ENCODE results near the gene ANKRD65.
"Not testable (repeated sequence)": the region's sequence is repeated elsewhere in the genome, so short reads cannot be mapped to it uniquely, and the experiment has no call there.

ANKRD65 gene

GRCh38 chr1:1430114-1430982, 9.3 kb upstream of the ANKRD65 start:
- H3K4ac ChIP-seq (ENCODE audit: low read depth in 1 of 2, low read length in 2 of 2), result peak overlapping the region; percentile 51 to 92
- WGBS, result 38% methylated on average over 30 of the region's 35 CpGs
- no peak overlapping the region for H3K14ac ChIP-seq (ENCODE audit: low read length in 2 of 2)
- H3K27me3 ChIP-seq (ENCODE audit: control insufficient read depth in 1 of 2, insufficient read depth in 1 of 2, low read length in 2 of 2), result peaks cover 0 to 10% of the 10 kb centered on the region in 2 experiments
- no peaks in the 10 kb centered on the region for H3K9me3 ChIP-seq (ENCODE audit: control insufficient read depth, low read length)
- H2BK5ac ChIP-seq (ENCODE audit: low read depth, low read length, poor library complexity, severe bottlenecking), result peak overlapping the region; percentile 53
- peak overlapping the region; percentile 44 to 80 for H3K18ac ChIP-seq (ENCODE audit: low read depth in 1 of 2, low read length in 2 of 2)
- H2BK12ac ChIP-seq (ENCODE audit: low read length in 2 of 2), result peak overlapping the region; percentile 38 to 69
- peak overlapping the region; percentile 43 for H3K27ac ChIP-seq (ENCODE audit: low read length, poor library complexity, severe bottlenecking)
- no peak overlapping the region for H2AFZ ChIP-seq (ENCODE audit: low read depth, low read length)
- no peaks in the 10 kb centered on the region for H3K79me1 ChIP-seq (replicated peaks; ENCODE audit: low read length, poor library complexity, severe bottlenecking)
- peak overlapping the region; percentile 36 for H3K4me2 ChIP-seq (ENCODE audit: low read length, poor library complexity, severe bottlenecking)
- DNase-seq, result peak; percentile 69
- H2BK120ac ChIP-seq (ENCODE audit: low read depth, low read length), result peak overlapping the region; percentile 87
- no peak overlapping the region for H2BK15ac ChIP-seq (ENCODE audit: low read depth, poor library complexity, severe bottlenecking)
- peak overlapping the region; percentile 86 for H2AK5ac ChIP-seq (ENCODE audit: low read length, severe bottlenecking)
- H3K4me1 ChIP-seq (ENCODE audit: control insufficient read depth, insufficient read depth, low read depth, low read length), result peaks cover 59% of the 10 kb centered on the region
- H3K23ac ChIP-seq (ENCODE audit: low read length in 2 of 2), result no peak overlapping the region
- H4K91ac ChIP-seq (ENCODE audit: low read length), result peak overlapping the region; percentile 87
- H4K8ac ChIP-seq (ENCODE audit: low read length), result peak overlapping the region; percentile 89
- H3K36me3 ChIP-seq (ENCODE audit: control insufficient read depth in 1 of 2, insufficient read depth in 2 of 2, low read depth in 1 of 2, low read length in 2 of 2), result peaks cover 0 to 2% of the 10 kb centered on the region in 2 experiments
- H3K9ac ChIP-seq (ENCODE audit: low read length), result peak overlapping the region; percentile 61
- H3K4me3 ChIP-seq (ENCODE audit: insufficient read depth in 1 of 2, low read depth in 1 of 2, low read length in 2 of 2), result peak overlapping the region in 1 of 2 experiments; percentile 4

DNA sequence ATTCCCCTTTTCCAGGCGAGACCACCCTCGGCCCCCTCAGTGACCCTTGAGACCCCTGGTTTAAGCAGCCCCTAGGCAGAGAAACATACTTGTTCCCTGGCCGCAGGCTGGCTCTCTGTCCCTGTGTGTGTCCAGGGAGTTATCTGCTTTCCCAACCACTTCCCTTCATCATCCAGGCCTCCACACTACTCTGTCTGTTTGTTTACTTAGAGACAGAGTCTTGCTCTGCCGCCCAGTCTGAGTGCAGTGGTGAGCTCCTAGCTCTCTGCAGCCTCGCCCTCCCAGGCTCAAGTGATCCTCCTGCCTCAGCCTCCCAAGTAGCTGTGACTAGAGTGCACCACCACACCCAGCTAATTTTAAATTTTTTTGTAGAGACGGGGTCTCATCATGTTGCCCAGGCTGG, 8.6 kb upstream of the ANKRD65 start:
- Histone ChIP-seq H3K4ac (ENCODE audit: low read depth in 1 of 2, low read length in 2 of 2) (no peak overlapping the region), H3K79me1 (replicated peaks; ENCODE audit: low read length, poor library complexity, severe bottlenecking) (no peaks in the 10 kb centered on the region), H3K18ac (ENCODE audit: low read depth in 1 of 2, low read length in 2 of 2) (no peak overlapping the region), H2BK15ac (ENCODE audit: low read depth, poor library complexity, severe bottlenecking) (no peak overlapping the region), H3K23ac (ENCODE audit: low read length in 2 of 2) (no peak overlapping the region), H3K4me1 (ENCODE audit: control insufficient read depth, insufficient read depth, low read depth, low read length) (peaks cover 52% of the 10 kb centered on the region), H3K27me3 (ENCODE audit: control insufficient read depth in 1 of 2, insufficient read depth in 1 of 2, low read length in 2 of 2) (peaks cover 0 to 5% of the 10 kb centered on the region in 2 experiments), H4K8ac (ENCODE audit: low read length) (peak overlapping the region; percentile 15), H3K14ac (ENCODE audit: low read length in 2 of 2) (no peak overlapping the region), H2AFZ (ENCODE audit: low read depth, low read length) (no peak overlapping the region), H3K4me3 (ENCODE audit: insufficient read depth in 1 of 2, low read depth in 1 of 2, low read length in 2 of 2) (no peak overlapping the region), H3K4me2 (ENCODE audit: low read length, poor library complexity, severe bottlenecking) (no peak overlapping the region), H2BK5ac (ENCODE audit: low read depth, low read length, poor library complexity, severe bottlenecking) (no peak overlapping the region), H4K91ac (ENCODE audit: low read length) (no peak overlapping the region), H3K36me3 (ENCODE audit: control insufficient read depth in 1 of 2, insufficient read depth in 2 of 2, low read depth in 1 of 2, low read length in 2 of 2) (no peaks in the 10 kb centered on the region), H3K9me3 (ENCODE audit: control insufficient read depth, low read length) (no peaks in the 10 kb centered on the region), H2BK120ac (ENCODE audit: low read depth, low read length) (no peak overlapping the region), H2BK12ac (ENCODE audit: low read length in 2 of 2) (no peak overlapping the region), H3K27ac (ENCODE audit: low read length, poor library complexity, severe bottlenecking) (no peak overlapping the region), H3K9ac (ENCODE audit: low read length) (no peak overlapping the region), H2AK5ac (ENCODE audit: low read length, severe bottlenecking) (no peak overlapping the region)
- DNase-seq, result peak; percentile 73
- 60% methylated on average over 6 of the region's 6 CpGs for WGBS

GRCh38 chr1:1428967-1429366, 7.9 kb upstream of the ANKRD65 start:
- not testable (repeated sequence) for H2BK15ac ChIP-seq (ENCODE audit: low read depth, poor library complexity, severe bottlenecking); H2AK5ac ChIP-seq (ENCODE audit: low read length, severe bottlenecking); H3K27ac ChIP-seq (ENCODE audit: low read length, poor library complexity, severe bottlenecking); H3K4me2 ChIP-seq (ENCODE audit: low read length, poor library complexity, severe bottlenecking); H3K4ac ChIP-seq (ENCODE audit: low read depth in 1 of 2, low read length in 2 of 2); H3K23ac ChIP-seq (ENCODE audit: low read length in 2 of 2); H3K9ac ChIP-seq (ENCODE audit: low read length); H2AFZ ChIP-seq (ENCODE audit: low read depth, low read length); DNase-seq; H3K9me3 ChIP-seq (ENCODE audit: control insufficient read depth, low read length); H3K79me1 ChIP-seq (replicated peaks; ENCODE audit: low read length, poor library complexity, severe bottlenecking); H3K4me3 ChIP-seq (ENCODE audit: insufficient read depth in 1 of 2, low read depth in 1 of 2, low read length in 2 of 2); H4K8ac ChIP-seq (ENCODE audit: low read length); H4K91ac ChIP-seq (ENCODE audit: low read length); H2BK5ac ChIP-seq (ENCODE audit: low read depth, low read length, poor library complexity, severe bottlenecking); H3K18ac ChIP-seq (ENCODE audit: low read depth in 1 of 2, low read length in 2 of 2); H2BK12ac ChIP-seq (ENCODE audit: low read length in 2 of 2); H3K36me3 ChIP-seq (ENCODE audit: control insufficient read depth in 1 of 2, insufficient read depth in 2 of 2, low read depth in 1 of 2, low read length in 2 of 2); H3K27me3 ChIP-seq (ENCODE audit: control insufficient read depth in 1 of 2, insufficient read depth in 1 of 2, low read length in 2 of 2); H3K14ac ChIP-seq (ENCODE audit: low read length in 2 of 2); H2BK120ac ChIP-seq (ENCODE audit: low read depth, low read length)
- 90% methylated on average over 6 of the region's 6 CpGs for WGBS
- H3K4me1 ChIP-seq (ENCODE audit: control insufficient read depth, insufficient read depth, low read depth, low read length), result peaks cover 46% of the 10 kb centered on the region

DNA sequence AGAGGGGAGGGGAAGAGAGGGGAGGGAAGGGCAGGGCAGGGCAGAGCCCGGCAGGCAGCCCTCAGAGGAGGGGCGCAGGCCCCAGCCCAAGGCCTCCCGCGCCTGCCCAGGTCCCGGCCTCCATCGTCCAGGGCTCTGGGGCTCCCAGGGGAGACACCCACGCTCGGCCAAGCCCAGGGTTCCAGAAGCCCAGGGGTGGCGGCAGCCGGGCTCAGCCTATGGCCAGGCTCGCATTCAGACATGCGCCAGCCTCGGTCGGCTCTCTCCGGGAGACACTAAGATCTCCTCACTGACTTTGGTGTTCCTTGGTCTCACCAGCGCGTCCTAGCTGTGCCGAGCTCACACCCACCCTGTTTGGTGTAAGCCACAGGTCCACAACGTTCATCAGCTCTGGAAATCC, 7.1 kb upstream of the ANKRD65 start:
- Histone ChIP-seq H3K9ac (ENCODE audit: low read length) (no peak overlapping the region), H2BK15ac (ENCODE audit: low read depth, poor library complexity, severe bottlenecking) (peak overlapping the region; percentile 80), H3K36me3 (ENCODE audit: control insufficient read depth in 1 of 2, insufficient read depth in 2 of 2, low read depth in 1 of 2, low read length in 2 of 2) (no peaks in the 10 kb centered on the region), H3K4me2 (ENCODE audit: low read length, poor library complexity, severe bottlenecking) (no peak overlapping the region), H3K79me1 (replicated peaks; ENCODE audit: low read length, poor library complexity, severe bottlenecking) (no peaks in the 10 kb centered on the region), H3K9me3 (ENCODE audit: control insufficient read depth, low read length) (no peaks in the 10 kb centered on the region), H3K14ac (ENCODE audit: low read length in 2 of 2) (no peak overlapping the region), H2BK120ac (ENCODE audit: low read depth, low read length) (no peak overlapping the region), H3K4me3 (ENCODE audit: insufficient read depth in 1 of 2, low read depth in 1 of 2, low read length in 2 of 2) (no peak overlapping the region), H2AK5ac (ENCODE audit: low read length, severe bottlenecking) (no peak overlapping the region), H2AFZ (ENCODE audit: low read depth, low read length) (no peak overlapping the region), H3K18ac (ENCODE audit: low read depth in 1 of 2, low read length in 2 of 2) (peak overlapping the region in 1 of 2 experiments; percentile 11), H3K23ac (ENCODE audit: low read length in 2 of 2) (no peak overlapping the region), H3K27ac (ENCODE audit: low read length, poor library complexity, severe bottlenecking) (no peak overlapping the region), H3K4ac (ENCODE audit: low read depth in 1 of 2, low read length in 2 of 2) (no peak overlapping the region), H3K4me1 (ENCODE audit: control insufficient read depth, insufficient read depth, low read depth, low read length) (peaks cover 38% of the 10 kb centered on the region), H2BK5ac (ENCODE audit: low read depth, low read length, poor library complexity, severe bottlenecking) (no peak overlapping the region), H3K27me3 (ENCODE audit: control insufficient read depth in 1 of 2, insufficient read depth in 1 of 2, low read length in 2 of 2) (peaks cover 0 to 5% of the 10 kb centered on the region in 2 experiments), H4K91ac (ENCODE audit: low read length) (peak overlapping the region; percentile 1), H4K8ac (ENCODE audit: low read length) (no peak overlapping the region), H2BK12ac (ENCODE audit: low read length in 2 of 2) (no peak overlapping the region)
- no peak for DNase-seq
- 92% methylated on average over 19 of the region's 19 CpGs for WGBS

Data from mesenchymal stem cell (in vitro differentiated cells and primary cell).